GM21360 (cell line): ENCODE results near the gene EFCAB6.

Experiments used
- ATAC-seq: cut with Tn5 transposase; IDR thresholded peaks from one replicate; pipeline ENCODE4 v1.9.1; 2021; ENCODE audit warnings: mild to moderate bottlenecking, moderate library complexity; ENCODE audit not compliant: unreplicated experiment

Gene EFCAB6

DNA sequence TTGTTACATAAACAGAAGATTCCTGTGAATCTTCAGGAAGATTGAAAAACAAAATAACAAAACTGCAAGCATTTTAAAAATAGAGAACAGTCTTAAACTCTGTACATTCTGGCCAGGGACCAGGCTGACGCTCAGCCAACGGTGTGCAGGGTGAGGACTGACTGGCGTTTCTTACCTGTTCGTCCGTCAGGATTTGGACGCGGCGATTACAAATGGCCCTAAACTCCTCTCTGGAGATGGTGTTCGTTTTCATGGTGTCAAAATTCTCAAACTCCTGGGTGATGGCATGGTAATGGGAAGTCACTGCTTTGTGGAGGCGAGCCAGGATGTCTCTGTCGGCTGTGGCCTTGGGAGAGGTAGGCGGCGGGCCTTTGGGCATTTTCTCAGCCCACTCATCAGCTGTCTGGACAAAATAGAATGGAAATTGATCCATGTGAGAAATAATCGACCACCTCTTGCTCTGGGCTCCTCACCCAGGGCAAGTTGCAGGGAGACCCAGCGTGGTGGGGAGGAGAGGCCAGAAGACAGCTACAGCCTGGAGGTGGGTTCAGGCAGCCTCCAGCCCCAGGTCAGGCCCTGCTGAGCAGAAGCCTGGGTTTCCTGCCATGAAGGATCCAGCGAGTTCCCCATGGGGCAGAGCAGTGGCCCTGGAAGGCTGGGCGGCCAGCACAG is 257.3 kb downstream of the EFCAB6 start:
- ATAC-seq = no peak

GRCh38 chr22:43554259-43554636 is 257.9 kb downstream of the EFCAB6 start:
- ATAC-seq = no peak

DNA sequence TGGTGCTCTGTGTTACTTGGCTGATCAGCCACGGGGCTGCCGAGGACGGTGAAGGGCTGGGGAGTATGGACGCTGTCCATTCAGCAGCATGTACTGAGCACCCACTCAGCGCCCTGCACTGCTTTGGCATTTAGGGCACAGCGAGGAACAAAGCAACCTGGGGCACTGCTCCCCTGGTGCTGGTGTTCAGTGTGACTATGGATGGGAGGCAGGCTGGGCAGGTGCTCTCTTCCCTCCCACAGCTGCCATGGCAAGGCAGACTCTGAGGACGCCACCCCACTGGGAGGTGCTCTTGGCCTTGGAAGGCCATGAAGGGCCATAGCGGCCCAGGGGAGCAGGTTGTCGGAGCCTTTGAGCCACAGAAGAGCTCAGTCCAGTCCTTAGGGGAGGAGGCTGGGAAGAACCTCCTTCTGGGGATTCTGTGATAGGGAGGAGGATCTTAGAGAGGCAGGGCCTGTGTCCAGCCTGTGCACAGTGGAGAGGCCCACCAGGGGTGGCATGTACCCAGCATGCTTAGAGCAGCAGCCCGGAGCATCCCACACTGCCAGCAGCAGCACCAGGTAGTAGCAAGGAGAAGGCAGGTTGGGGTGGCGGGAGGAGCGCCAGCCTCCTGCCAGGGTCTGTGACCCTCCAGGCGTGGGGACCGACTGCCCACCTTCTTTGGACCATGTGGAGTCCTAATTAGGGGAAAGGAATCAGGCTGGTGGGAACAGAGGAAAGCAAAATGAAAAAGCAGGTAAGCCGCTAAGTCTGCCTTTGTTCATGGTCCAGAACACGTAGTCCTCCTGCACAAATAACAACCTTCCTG is 258.4 kb downstream of the EFCAB6 start:
- no peak for ATAC-seq

DNA sequence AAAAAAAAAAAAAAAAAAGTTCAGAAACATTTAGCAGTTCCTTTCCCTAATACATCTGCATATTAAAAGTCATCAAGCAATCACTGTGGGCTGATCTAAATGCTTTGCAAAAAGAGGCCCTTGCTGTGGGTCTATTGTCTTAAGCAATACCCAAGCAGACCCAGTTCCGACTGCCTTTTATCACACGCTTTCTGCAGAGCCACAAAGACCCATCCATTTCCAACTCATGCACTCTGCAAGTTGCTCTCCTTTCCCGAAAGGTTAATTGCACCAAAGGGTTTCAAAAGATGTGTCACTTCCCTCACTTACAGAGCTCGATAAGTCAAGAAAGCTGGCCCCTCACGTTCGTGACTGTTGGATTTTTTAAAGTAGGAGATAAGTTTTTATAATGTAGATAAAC is 261.4 kb downstream of the EFCAB6 start:
- ATAC-seq = no peak

- no peak for ATAC-seq
Measured at GRCh38 chr22:43550024-43550620, 262.0 kb downstream of the EFCAB6 start.

DNA sequence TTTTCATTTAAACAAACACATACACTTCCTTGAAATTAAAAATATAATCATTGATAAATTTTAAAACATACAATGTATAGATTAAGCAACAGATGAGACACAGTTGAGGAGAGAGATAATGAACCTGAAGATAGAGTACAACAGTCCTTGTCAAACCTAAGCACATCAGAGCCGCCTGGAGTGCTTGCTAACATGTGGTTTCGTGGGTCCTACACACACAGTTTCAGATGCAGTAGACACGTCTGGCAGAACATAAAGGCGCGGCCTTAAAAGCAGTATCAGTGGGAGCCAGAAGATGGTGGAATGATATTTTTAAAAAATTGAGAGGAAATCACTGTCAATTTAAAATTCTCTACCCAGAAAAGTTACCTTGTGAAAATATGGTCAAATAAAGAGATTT is 265.9 kb downstream of the EFCAB6 start:
- no peak for ATAC-seq

DNA sequence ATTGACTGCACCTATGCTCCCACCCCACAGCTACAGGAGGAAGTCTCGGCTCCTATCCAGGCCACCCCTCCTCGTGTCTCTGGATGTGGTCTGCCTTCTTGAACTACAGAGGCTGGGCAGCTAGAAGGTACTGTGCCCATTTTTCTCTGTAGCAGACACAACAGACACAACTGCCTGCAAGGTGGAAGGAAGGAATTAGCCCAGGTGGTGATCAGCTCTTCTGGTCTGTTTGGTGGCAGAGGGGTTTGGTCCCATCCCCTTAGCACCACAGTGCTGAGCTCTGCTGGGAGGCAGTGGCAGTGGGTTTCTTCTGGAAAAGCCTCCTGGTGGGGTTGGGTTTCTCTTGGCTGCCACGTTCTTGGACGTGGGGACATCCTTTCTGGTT is 267.8 kb downstream of the EFCAB6 start:
- no peak for ATAC-seq

- no peak for ATAC-seq
Measured at GRCh38 chr22:43543522-43544288, 268.4 kb downstream of the EFCAB6 start.

GRCh38 chr22:43542681-43543521 is 269.2 kb downstream of the EFCAB6 start:
- no peak for ATAC-seq

- no peak for ATAC-seq
Measured at GRCh38 chr22:43541462-43542407, 270.4 kb downstream of the EFCAB6 start.

GRCh38 chr22:43541022-43541421 is 271.1 kb downstream of the EFCAB6 start:
- no peak for ATAC-seq

GRCh38 chr22:43540529-43540923 is 271.6 kb downstream of the EFCAB6 start:
- no peak for ATAC-seq

- no peak for ATAC-seq
Measured at GRCh38 chr22:43539572-43540528, 272.3 kb downstream of the EFCAB6 start.

DNA sequence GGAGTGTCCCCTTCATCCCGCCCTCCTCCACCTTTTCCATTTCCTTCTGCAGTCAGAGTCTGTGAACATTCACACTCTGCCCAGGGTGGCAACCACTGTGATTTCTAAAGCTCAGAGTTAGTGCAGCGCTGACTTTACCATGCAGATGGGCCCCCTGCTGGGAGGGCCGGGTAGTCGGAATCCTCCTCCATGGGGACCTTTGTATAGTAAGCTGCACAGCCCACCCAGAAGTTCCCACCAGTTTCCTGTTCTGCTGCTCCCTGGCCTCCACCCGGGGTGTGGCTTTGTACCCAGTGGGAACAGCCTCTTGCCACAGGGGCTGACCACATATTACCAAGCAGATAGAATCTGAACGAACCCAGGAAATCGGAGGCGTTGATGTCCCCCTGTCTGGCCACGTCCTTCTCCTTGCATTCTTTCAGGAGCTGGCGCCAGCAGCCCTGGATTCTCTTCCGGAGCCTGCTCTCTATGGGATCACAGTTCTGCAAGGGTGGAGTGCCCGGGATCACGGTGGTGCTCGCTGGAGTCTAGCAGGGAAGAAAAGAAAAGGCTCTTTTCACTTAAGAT is 275.0 kb downstream of the EFCAB6 start:
- no peak for ATAC-seq

GRCh38 chr22:43535741-43536140 is 276.4 kb downstream of the EFCAB6 start:
- ATAC-seq = no peak

- ATAC-seq = no peak
Measured at GRCh38 chr22:43535336-43535735, 276.8 kb downstream of the EFCAB6 start.

- ATAC-seq = no peak
Measured at GRCh38 chr22:43534916-43535315, 277.2 kb downstream of the EFCAB6 start.
